SK-N-SH treated with all-trans-retinoic acid at 6 μM for 48 hours (cell line): ENCODE results near the gene GPR18.

Experiments
- ATAC-seq: fragments of 200-7000 bp; cut with Tn5 transposase; 3 replicates; pipeline ENCODE4 v1.9.1; 2020; ENCODE audit warnings: mild to moderate bottlenecking, moderate library complexity
- ARNTL ChIP-seq: fragments of 450-650 bp; formaldehyde crosslinking; IDR thresholded peaks from 2 replicates; pipeline ENCODE4 v1.5.0; 2020; ENCODE audit warnings: low read depth, mild to moderate bottlenecking, moderate library complexity, borderline replicate concordance
- BACH2 ChIP-seq: fragments of 250-450 bp; sonication (Bioruptor Pico); IDR thresholded peaks from 2 replicates; pipeline ENCODE4 v1.9.0; 2021; ENCODE audit warnings: mild to moderate bottlenecking, borderline replicate concordance
- CREB5 ChIP-seq: fragments of 250-450 bp; sonication (Bioruptor Pico); IDR thresholded peaks from 2 replicates; pipeline ENCODE4 v1.5.1; 2020; ENCODE audit warnings: low read depth, mild to moderate bottlenecking, moderate library complexity
- CSDC2 ChIP-seq: fragments of 250-450 bp; sonication (Bioruptor Pico); IDR thresholded peaks from 2 replicates; pipeline ENCODE4 v1.5.0; 2020; ENCODE audit warnings: mild to moderate bottlenecking, moderate library complexity
- ESRRG ChIP-seq: fragments of 250-450 bp; sonication (Bioruptor Pico); IDR thresholded peaks from 2 replicates; pipeline ENCODE4 v1.6.1; 2021; ENCODE audit warnings: mild to moderate bottlenecking
- GLIS3 ChIP-seq: fragments of 250-450 bp; sonication (Bioruptor Pico); IDR thresholded peaks from 2 replicates; pipeline ENCODE4 v1.5.0; 2020; ENCODE audit warnings: mild to moderate bottlenecking, moderate library complexity
- ISL1 ChIP-seq: fragments of 250-450 bp; sonication (Bioruptor Pico); IDR thresholded peaks from 2 replicates; pipeline ENCODE4 v2.1.2; 2022; ENCODE audit warnings: mild to moderate bottlenecking, moderate library complexity
- OSR1 ChIP-seq: fragments of 250-450 bp; sonication (Bioruptor Pico); IDR thresholded peaks from 2 replicates; pipeline ENCODE4 v1.8.0; 2022; ENCODE audit warnings: moderate library complexity, mild to moderate bottlenecking, inconsistent platforms
- PPARA ChIP-seq: fragments of 250-450 bp; sonication (Bioruptor Pico); IDR thresholded peaks from 2 replicates; pipeline ENCODE4 v1.5.0; 2020; ENCODE audit warnings: mild to moderate bottlenecking, borderline replicate concordance
- RARB ChIP-seq: fragments of 250-450 bp; sonication (Bioruptor Pico); IDR thresholded peaks from 2 replicates; pipeline ENCODE4 v1.8.0; 2021; ENCODE audit warnings: mild to moderate bottlenecking, moderate library complexity
- SNAI2 ChIP-seq: fragments of 250-450 bp; sonication (Bioruptor Pico); IDR thresholded peaks from 2 replicates; pipeline ENCODE4 v1.5.0; 2020; ENCODE audit warnings: mild to moderate bottlenecking, moderate library complexity
- TCF4 ChIP-seq: fragments of 250-450 bp; sonication (Bioruptor Pico); IDR thresholded peaks from 2 replicates; pipeline ENCODE4 v1.8.0; 2021; ENCODE audit warnings: mild to moderate bottlenecking, moderate library complexity, borderline replicate concordance
- TOX ChIP-seq: fragments of 250-450 bp; sonication (Bioruptor Pico); IDR thresholded peaks from 2 replicates; pipeline ENCODE4 v1.8.0; 2021; ENCODE audit warnings: mild to moderate bottlenecking, moderate library complexity, borderline replicate concordance
- ZNF565 ChIP-seq: fragments of 450-650 bp; formaldehyde crosslinking; conservative IDR thresholded peaks from 2 replicates; pipeline ENCODE4 v1.5.0; 2020; ENCODE audit warnings: low read depth, mild to moderate bottlenecking, moderate library complexity
- ZNF70 ChIP-seq: fragments of 450-650 bp; formaldehyde crosslinking; IDR thresholded peaks from 2 replicates; pipeline ENCODE4 v1.5.0; 2020; ENCODE audit warnings: mild to moderate bottlenecking, moderate library complexity
- ZNF8 ChIP-seq: fragments of 450-650 bp; formaldehyde crosslinking; IDR thresholded peaks from 2 replicates; pipeline ENCODE4 v1.5.0; 2020; ENCODE audit warnings: mild to moderate bottlenecking, moderate library complexity
- TF ChIP-seq, protein P1 (sequence below): fragments of 250-450 bp; sonication (Bioruptor Pico); IDR thresholded peaks from 2 replicates; pipeline ENCODE4 v1.8.0; 2021; ENCODE audit warnings: low read depth, mild to moderate bottlenecking, moderate library complexity, borderline replicate concordance
- TF ChIP-seq, protein P2 (sequence below): fragments of 250-450 bp; sonication (Bioruptor Pico); IDR thresholded peaks from 2 replicates; pipeline ENCODE4 v1.5.0; 2020; ENCODE audit warnings: mild to moderate bottlenecking, moderate library complexity
- TF ChIP-seq, protein P3 (sequence below): fragments of 250-450 bp; sonication (Bioruptor Pico); IDR thresholded peaks from 2 replicates; pipeline ENCODE4 v1.5.1; 2021; ENCODE audit warnings: mild to moderate bottlenecking, moderate library complexity

The GPR18 gene

GRCh38 chr13:99277629-99278028, 19.4 kb upstream of the GPR18 start:
- TF ChIP-seq GLIS3 (CRISPR knock-in tag) = no peak
- TF ChIP-seq TCF4 (CRISPR knock-in tag) = no peak
- TF ChIP-seq ZNF70 = no peak
- TF ChIP-seq ESRRG (CRISPR knock-in tag) = no peak
- no peak for TF ChIP-seq CSDC2 (CRISPR knock-in tag)
- TF ChIP-seq ZNF565 = no peak
- TF ChIP-seq CREB5 (CRISPR knock-in tag) = no peak
- TF ChIP-seq ZNF8 (CRISPR knock-in tag) = no peak
- TF ChIP-seq RARB (CRISPR knock-in tag) = no peak
- TF ChIP-seq ISL1 = no peak
- TF ChIP-seq, protein P1, sequence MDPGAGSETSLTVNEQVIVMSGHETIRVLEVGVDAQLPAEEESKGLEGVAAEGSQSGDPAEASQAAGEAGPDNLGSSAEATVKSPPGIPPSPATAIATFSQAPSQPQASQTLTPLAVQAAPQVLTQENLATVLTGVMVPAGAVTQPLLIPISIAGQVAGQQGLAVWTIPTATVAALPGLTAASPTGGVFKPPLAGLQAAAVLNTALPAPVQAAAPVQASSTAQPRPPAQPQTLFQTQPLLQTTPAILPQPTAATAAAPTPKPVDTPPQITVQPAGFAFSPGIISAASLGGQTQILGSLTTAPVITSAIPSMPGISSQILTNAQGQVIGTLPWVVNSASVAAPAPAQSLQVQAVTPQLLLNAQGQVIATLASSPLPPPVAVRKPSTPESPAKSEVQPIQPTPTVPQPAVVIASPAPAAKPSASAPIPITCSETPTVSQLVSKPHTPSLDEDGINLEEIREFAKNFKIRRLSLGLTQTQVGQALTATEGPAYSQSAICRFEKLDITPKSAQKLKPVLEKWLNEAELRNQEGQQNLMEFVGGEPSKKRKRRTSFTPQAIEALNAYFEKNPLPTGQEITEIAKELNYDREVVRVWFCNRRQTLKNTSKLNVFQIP (CRISPR knock-in tag) = no peak
- TF ChIP-seq, protein P2, sequence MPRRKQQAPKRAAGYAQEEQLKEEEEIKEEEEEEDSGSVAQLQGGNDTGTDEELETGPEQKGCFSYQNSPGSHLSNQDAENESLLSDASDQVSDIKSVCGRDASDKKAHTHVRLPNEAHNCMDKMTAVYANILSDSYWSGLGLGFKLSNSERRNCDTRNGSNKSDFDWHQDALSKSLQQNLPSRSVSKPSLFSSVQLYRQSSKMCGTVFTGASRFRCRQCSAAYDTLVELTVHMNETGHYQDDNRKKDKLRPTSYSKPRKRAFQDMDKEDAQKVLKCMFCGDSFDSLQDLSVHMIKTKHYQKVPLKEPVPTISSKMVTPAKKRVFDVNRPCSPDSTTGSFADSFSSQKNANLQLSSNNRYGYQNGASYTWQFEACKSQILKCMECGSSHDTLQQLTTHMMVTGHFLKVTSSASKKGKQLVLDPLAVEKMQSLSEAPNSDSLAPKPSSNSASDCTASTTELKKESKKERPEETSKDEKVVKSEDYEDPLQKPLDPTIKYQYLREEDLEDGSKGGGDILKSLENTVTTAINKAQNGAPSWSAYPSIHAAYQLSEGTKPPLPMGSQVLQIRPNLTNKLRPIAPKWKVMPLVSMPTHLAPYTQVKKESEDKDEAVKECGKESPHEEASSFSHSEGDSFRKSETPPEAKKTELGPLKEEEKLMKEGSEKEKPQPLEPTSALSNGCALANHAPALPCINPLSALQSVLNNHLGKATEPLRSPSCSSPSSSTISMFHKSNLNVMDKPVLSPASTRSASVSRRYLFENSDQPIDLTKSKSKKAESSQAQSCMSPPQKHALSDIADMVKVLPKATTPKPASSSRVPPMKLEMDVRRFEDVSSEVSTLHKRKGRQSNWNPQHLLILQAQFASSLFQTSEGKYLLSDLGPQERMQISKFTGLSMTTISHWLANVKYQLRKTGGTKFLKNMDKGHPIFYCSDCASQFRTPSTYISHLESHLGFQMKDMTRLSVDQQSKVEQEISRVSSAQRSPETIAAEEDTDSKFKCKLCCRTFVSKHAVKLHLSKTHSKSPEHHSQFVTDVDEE (CRISPR knock-in tag) = no peak

GRCh38 chr13:99276706-99277105, 18.5 kb upstream of the GPR18 start:
- TF ChIP-seq ZNF565 = no peak
- TF ChIP-seq CSDC2 (CRISPR knock-in tag) = no peak
- no peak for TF ChIP-seq TCF4 (CRISPR knock-in tag)
- TF ChIP-seq SNAI2 (CRISPR knock-in tag) = no peak
- no peak for TF ChIP-seq OSR1 (CRISPR knock-in tag)
- TF ChIP-seq PPARA (CRISPR knock-in tag) = no peak
- TF ChIP-seq TOX (CRISPR knock-in tag) = no peak
- no peak for ATAC-seq

More at GRCh38 chr13:99277629-99278028, 19.4 kb upstream of the GPR18 start:
- no peak for ATAC-seq

DNA sequence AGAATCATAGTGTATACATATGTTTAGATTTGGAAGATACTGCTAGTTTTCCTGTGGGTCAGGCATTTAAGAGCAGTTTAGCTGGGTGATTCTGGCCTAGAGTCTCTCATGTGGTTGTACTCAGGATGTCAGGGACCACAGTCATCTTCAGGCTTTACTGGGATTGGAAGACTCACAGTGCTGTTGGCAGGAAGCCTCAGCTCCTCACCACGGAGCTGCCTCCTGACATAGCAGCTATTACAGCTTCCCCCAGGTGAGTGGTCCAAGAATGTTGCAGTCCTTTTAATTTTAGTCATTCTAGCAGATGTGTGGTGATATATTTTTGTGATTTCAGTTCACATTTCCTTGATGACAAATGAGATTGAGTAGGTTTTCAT, 16.9 kb upstream of the GPR18 start:
- ATAC-seq = peak; percentile 51; the same call in 2 of the 3 replicates
- TF ChIP-seq ARNTL (CRISPR knock-in tag) = no peak
- TF ChIP-seq, protein P2 (CRISPR knock-in tag) = no peak
- no peak for TF ChIP-seq SNAI2 (CRISPR knock-in tag)
- no peak for TF ChIP-seq BACH2 (CRISPR knock-in tag)
- TF ChIP-seq RARB (CRISPR knock-in tag) = no peak

GRCh38 chr13:99273128-99273527, 14.9 kb upstream of the GPR18 start:
- TF ChIP-seq, protein P3, sequence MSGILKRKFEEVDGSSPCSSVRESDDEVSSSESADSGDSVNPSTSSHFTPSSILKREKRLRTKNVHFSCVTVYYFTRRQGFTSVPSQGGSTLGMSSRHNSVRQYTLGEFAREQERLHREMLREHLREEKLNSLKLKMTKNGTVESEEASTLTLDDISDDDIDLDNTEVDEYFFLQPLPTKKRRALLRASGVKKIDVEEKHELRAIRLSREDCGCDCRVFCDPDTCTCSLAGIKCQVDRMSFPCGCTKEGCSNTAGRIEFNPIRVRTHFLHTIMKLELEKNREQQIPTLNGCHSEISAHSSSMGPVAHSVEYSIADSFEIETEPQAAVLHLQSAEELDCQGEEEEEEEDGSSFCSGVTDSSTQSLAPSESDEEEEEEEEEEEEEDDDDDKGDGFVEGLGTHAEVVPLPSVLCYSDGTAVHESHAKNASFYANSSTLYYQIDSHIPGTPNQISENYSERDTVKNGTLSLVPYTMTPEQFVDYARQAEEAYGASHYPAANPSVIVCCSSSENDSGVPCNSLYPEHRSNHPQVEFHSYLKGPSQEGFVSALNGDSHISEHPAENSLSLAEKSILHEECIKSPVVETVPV (CRISPR knock-in tag) = no peak
- TF ChIP-seq PPARA (CRISPR knock-in tag) (no peak), GLIS3 (CRISPR knock-in tag) (no peak)
- TF ChIP-seq, all 23 proteins: peak for 0
- no peak for ATAC-seq
